ENCODE measurements around the gene NDC1.

The NDC1 gene

DNA sequence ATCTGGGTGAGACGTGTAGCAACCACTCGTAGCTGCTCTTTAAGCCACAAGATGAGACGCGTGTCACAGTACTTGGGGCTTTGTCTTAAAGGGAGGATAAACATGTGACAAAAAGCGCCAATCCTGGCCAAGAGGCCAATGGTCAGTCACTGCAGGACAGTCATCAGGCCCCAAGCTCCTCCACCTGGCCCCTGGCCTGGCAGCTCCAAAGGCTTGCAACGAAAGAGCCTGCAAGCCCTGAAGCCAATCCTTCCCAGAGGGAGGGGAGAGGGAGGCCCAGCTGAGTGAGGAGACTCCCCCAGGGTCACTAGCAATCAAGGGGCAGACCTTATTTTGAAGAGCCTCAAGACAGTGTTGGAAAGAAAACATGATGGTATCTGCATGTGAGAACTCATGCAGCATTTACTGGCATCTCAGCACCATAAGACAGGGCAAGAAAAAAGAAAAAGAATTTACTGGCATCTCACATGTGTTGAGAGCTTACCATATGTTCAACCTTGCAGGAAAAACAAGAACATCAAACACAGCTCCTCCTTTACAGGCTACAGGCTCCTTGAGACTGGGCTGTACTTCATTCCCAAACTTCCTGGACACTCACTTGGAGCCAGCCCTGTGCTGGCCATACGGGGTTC is 110.5 kb downstream of the NDC1 start:
- H3K36me3 ChIP-seq (ENCODE audit: control insufficient read depth, insufficient read depth, low read length), result no peaks in the 10 kb centered on the region
- peaks cover 2% of the 10 kb centered on the region; the same call in 1 of the 2 replicates for H3K4me1 ChIP-seq (ENCODE audit: control insufficient read depth, insufficient read depth, low read length)
- H3K4me3 ChIP-seq (ENCODE audit: low read length), result no peak overlapping the region
- H3K9me3 ChIP-seq (ENCODE audit: control insufficient read depth, insufficient read depth, low read length), result no peaks in the 10 kb centered on the region
- H3K27me3 ChIP-seq (ENCODE audit: control insufficient read depth, insufficient read depth, low read length), result no peaks in the 10 kb centered on the region
- no CpG with 5 or more reads among the region's 7 CpGs for WGBS (ENCODE audit: insufficient coverage, insufficient read length)
- H3K27ac ChIP-seq (ENCODE audit: low read length), result no peak overlapping the region
- DNase-seq (ENCODE audit: low read depth, low spot score), result no peak

DNA sequence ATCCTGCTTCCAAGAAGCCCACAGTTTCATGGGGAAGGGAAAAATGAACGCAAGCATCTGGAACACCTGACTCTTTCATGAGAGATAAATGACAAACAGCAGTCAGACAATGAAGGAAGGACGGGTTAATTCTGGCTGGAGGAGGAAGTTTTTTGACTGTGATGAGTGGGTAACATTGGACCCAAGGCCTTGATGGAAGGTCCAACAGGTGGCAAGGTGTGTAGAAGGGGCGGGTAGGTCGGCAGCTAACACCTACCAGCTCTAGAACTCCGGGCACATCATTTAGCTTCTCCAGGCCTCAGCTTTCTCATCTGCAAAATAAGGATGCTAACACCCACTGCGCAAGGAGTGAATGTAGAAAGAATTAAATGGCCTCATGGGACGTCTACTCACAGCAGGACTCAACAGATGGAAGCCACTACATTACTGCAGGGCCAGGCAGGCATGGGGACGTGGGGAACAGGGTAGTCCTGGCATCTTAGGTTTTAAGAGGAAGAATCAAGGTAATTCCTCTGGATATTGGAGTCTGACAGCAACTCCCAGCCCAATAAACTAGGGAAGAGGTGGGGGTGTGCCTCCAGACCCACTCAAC is 112.0 kb downstream of the NDC1 start:
- no peaks in the 10 kb centered on the region for H3K27me3 ChIP-seq (ENCODE audit: control insufficient read depth, insufficient read depth, low read length)
- H3K4me1 ChIP-seq (ENCODE audit: control insufficient read depth, insufficient read depth, low read length), result peaks cover 2% of the 10 kb centered on the region; the same call in 1 of the 2 replicates
- no CpG with 5 or more reads among the region's 8 CpGs for WGBS (ENCODE audit: insufficient coverage, insufficient read length)
- no peak overlapping the region for H3K27ac ChIP-seq (ENCODE audit: low read length)
- H3K4me3 ChIP-seq (ENCODE audit: low read length), result no peak overlapping the region
- H3K36me3 ChIP-seq (ENCODE audit: control insufficient read depth, insufficient read depth, low read length), result no peaks in the 10 kb centered on the region
- DNase-seq (ENCODE audit: low read depth, low spot score), result no peak
- no peaks in the 10 kb centered on the region for H3K9me3 ChIP-seq (ENCODE audit: control insufficient read depth, insufficient read depth, low read length)

- no peak for DNase-seq (ENCODE audit: low read depth, low spot score)
- Histone ChIP-seq H3K36me3 (ENCODE audit: control insufficient read depth, insufficient read depth, low read length) (no peaks in the 10 kb centered on the region), H3K9me3 (ENCODE audit: control insufficient read depth, insufficient read depth, low read length) (no peaks in the 10 kb centered on the region), H3K4me1 (ENCODE audit: control insufficient read depth, insufficient read depth, low read length) (peaks cover 2% of the 10 kb centered on the region; the same call in 1 of the 2 replicates), H3K27me3 (ENCODE audit: control insufficient read depth, insufficient read depth, low read length) (no peaks in the 10 kb centered on the region), H3K4me3 (ENCODE audit: low read length) (no peak overlapping the region), H3K27ac (ENCODE audit: low read length) (no peak overlapping the region)
- WGBS (ENCODE audit: insufficient coverage, insufficient read length), result no CpG with 5 or more reads among the region's 6 CpGs
These were observed 112.8 kb downstream of the NDC1 start for GRCh38 chr1:53725238-53725689.

GRCh38 chr1:53722025-53722424 is 116.1 kb downstream of the NDC1 start:
- H3K4me1 ChIP-seq (ENCODE audit: control insufficient read depth, insufficient read depth, low read length), result peaks cover 2% of the 10 kb centered on the region; the same call in 1 of the 2 replicates
- no peaks in the 10 kb centered on the region for H3K9me3 ChIP-seq (ENCODE audit: control insufficient read depth, insufficient read depth, low read length)
- H3K36me3 ChIP-seq (ENCODE audit: control insufficient read depth, insufficient read depth, low read length), result no peaks in the 10 kb centered on the region
- no CpG with 5 or more reads among the region's 1 CpG for WGBS (ENCODE audit: insufficient coverage, insufficient read length)
- no peaks in the 10 kb centered on the region for H3K27me3 ChIP-seq (ENCODE audit: control insufficient read depth, insufficient read depth, low read length)
- H3K27ac ChIP-seq (ENCODE audit: low read length), result no peak overlapping the region
- DNase-seq (ENCODE audit: low read depth, low spot score), result no peak
- H3K4me3 ChIP-seq (ENCODE audit: low read length), result no peak overlapping the region

DNA sequence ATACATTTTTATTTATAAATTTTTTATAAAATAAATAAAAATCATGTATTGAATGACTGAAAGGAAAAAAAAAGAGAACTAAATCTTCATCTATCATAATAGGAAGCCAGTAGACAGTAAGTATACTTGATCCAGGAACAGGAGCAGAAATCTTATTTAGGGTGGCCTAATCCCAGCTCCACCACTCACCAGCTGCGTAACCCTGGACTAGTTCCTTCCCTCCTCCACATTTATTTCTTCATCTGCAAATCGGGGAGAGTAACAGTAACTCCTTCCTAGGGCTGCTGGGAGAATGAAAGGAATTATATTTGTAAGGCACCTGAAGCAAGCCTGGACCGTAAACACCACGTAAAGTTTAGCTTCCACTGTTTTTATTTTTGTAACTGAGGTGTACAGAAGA is 117.0 kb downstream of the NDC1 start:
- no peak for DNase-seq (ENCODE audit: low read depth, low spot score)

DNA sequence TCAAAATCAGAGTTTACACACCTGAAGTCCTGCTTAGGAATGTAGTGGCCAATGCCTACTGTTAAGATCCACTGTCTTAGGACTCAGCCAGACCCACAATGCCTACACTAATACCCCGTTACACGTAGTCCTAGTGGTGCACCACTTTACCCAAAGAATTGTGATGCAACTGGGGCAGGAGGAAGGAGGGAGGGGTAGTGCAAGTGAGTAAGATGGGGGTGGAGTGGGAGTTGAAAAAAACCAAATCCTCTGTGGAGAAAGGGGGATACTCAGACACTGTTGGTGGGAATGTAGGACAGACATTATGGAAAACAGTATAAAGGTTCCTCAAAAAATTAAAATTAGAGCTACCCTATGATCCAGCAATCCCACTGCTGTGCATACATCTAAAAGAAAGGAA is 118.6 kb downstream of the NDC1 start:
- Histone ChIP-seq H3K36me3 (ENCODE audit: control insufficient read depth, insufficient read depth, low read length) (no peaks in the 10 kb centered on the region), H3K27ac (ENCODE audit: low read length) (no peak overlapping the region), H3K4me1 (ENCODE audit: control insufficient read depth, insufficient read depth, low read length) (peaks cover 2% of the 10 kb centered on the region; the same call in 1 of the 2 replicates), H3K27me3 (ENCODE audit: control insufficient read depth, insufficient read depth, low read length) (no peaks in the 10 kb centered on the region), H3K9me3 (ENCODE audit: control insufficient read depth, insufficient read depth, low read length) (no peaks in the 10 kb centered on the region), H3K4me3 (ENCODE audit: low read length) (no peak overlapping the region)
- DNase-seq (ENCODE audit: low read depth, low spot score), result no peak
- no CpG with 5 or more reads among the region's 2 CpGs for WGBS (ENCODE audit: insufficient coverage, insufficient read length)

More for the DNA sequence above, 117.0 kb downstream of the NDC1 start:
- H3K36me3 ChIP-seq (ENCODE audit: control insufficient read depth, insufficient read depth, low read length), result no peaks in the 10 kb centered on the region
- H3K27me3 ChIP-seq (ENCODE audit: control insufficient read depth, insufficient read depth, low read length), result no peaks in the 10 kb centered on the region
- H3K27ac ChIP-seq (ENCODE audit: low read length), result no peak overlapping the region
- no peaks in the 10 kb centered on the region for H3K9me3 ChIP-seq (ENCODE audit: control insufficient read depth, insufficient read depth, low read length)
- no CpG with 5 or more reads among the region's 4 CpGs for WGBS (ENCODE audit: insufficient coverage, insufficient read length)
- peaks cover 2% of the 10 kb centered on the region; the same call in 1 of the 2 replicates for H3K4me1 ChIP-seq (ENCODE audit: control insufficient read depth, insufficient read depth, low read length)
- no peak overlapping the region for H3K4me3 ChIP-seq (ENCODE audit: low read length)

DNA sequence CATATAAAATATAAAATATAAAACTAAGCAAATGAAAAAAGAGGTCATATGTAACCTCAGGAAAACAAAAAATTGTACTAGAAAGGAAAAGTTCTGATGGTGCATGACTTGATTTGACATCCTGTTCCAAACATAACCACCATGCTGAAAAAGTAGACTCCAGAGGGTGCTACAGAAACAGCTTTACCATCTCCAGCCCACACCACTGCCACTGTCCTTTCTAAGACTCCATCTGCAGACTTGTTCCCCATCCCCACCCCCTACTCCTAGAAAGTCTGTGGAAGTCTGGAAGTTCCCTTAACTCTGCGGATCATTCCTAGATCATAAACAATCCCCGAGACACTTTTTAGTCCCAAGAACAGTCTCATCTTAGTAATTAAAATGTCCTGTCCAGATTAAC is 119.7 kb downstream of the NDC1 start:
- H3K27ac ChIP-seq (ENCODE audit: low read length), result no peak overlapping the region
- no peaks in the 10 kb centered on the region for H3K27me3 ChIP-seq (ENCODE audit: control insufficient read depth, insufficient read depth, low read length)
- no peak overlapping the region for H3K4me3 ChIP-seq (ENCODE audit: low read length)
- H3K4me1 ChIP-seq (ENCODE audit: control insufficient read depth, insufficient read depth, low read length), result peaks cover 2% of the 10 kb centered on the region; the same call in 1 of the 2 replicates
- H3K36me3 ChIP-seq (ENCODE audit: control insufficient read depth, insufficient read depth, low read length), result no peaks in the 10 kb centered on the region
- H3K9me3 ChIP-seq (ENCODE audit: control insufficient read depth, insufficient read depth, low read length), result no peaks in the 10 kb centered on the region
- WGBS (ENCODE audit: insufficient coverage, insufficient read length), result no CpG with 5 or more reads among the region's 2 CpGs
- DNase-seq (ENCODE audit: low read depth, low spot score), result no peak

DNA sequence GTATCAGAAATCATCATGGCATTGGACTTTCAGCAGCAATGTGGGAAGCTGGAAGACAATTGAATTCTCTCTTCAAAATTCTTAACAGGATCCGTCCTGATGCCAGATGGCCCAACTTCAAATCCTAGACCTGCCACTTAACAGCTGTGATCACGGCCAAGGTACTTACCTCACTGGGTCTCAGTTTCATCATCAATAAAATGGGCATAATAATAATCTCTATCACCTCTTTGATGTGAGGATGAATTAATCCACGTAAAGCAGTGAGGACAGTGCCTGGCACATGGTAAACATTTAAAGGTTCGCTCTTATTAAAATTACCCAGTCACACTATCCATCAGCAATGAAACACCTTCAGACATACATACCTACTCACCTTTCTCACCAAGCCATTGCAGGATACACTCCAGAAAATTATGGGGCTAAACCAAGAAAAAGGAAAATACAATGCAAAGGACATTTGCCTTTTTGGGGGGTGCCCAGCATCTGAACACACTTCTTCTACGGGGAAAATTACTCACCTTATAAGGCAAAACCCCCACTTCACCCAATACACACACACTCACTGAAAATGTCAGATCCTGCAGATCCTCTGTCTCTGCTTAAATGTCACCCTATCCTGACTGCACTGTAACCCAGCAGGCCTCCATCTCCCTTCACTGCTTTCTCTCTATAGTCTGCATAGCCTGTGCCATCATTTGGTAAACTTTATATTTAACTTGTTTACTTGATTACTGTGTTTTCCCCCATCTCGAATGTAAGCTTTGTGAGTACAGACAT is 120.9 kb downstream of the NDC1 start:
- no peak overlapping the region for H3K4me3 ChIP-seq (ENCODE audit: low read length)
- no peaks in the 10 kb centered on the region for H3K27me3 ChIP-seq (ENCODE audit: control insufficient read depth, insufficient read depth, low read length)
- WGBS (ENCODE audit: insufficient coverage, insufficient read length), result no CpG with 5 or more reads among the region's 6 CpGs
- no peaks in the 10 kb centered on the region for H3K9me3 ChIP-seq (ENCODE audit: control insufficient read depth, insufficient read depth, low read length)
- H3K4me1 ChIP-seq (ENCODE audit: control insufficient read depth, insufficient read depth, low read length), result peaks cover 2% of the 10 kb centered on the region; the same call in 1 of the 2 replicates
- H3K36me3 ChIP-seq (ENCODE audit: control insufficient read depth, insufficient read depth, low read length), result no peaks in the 10 kb centered on the region
- DNase-seq (ENCODE audit: low read depth, low spot score), result no peak
- H3K27ac ChIP-seq (ENCODE audit: low read length), result no peak overlapping the region

GRCh38 chr1:53716150-53716549 is 121.9 kb downstream of the NDC1 start:
- H3K36me3 ChIP-seq (ENCODE audit: control insufficient read depth, insufficient read depth, low read length), result no peaks in the 10 kb centered on the region
- H3K27ac ChIP-seq (ENCODE audit: low read length), result no peak overlapping the region
- H3K4me1 ChIP-seq (ENCODE audit: control insufficient read depth, insufficient read depth, low read length), result peaks cover 2% of the 10 kb centered on the region; the same call in 1 of the 2 replicates
- H3K4me3 ChIP-seq (ENCODE audit: low read length), result no peak overlapping the region
- no peak for DNase-seq (ENCODE audit: low read depth, low spot score)
- no peaks in the 10 kb centered on the region for H3K9me3 ChIP-seq (ENCODE audit: control insufficient read depth, insufficient read depth, low read length)
- no CpG with 5 or more reads among the region's 5 CpGs for WGBS (ENCODE audit: insufficient coverage, insufficient read length)
- no peaks in the 10 kb centered on the region for H3K27me3 ChIP-seq (ENCODE audit: control insufficient read depth, insufficient read depth, low read length)

- Histone ChIP-seq H3K4me1 (ENCODE audit: control insufficient read depth, insufficient read depth, low read length) (peaks cover 2% of the 10 kb centered on the region; the same call in 1 of the 2 replicates), H3K27me3 (ENCODE audit: control insufficient read depth, insufficient read depth, low read length) (no peaks in the 10 kb centered on the region), H3K27ac (ENCODE audit: low read length) (no peak overlapping the region), H3K36me3 (ENCODE audit: control insufficient read depth, insufficient read depth, low read length) (no peaks in the 10 kb centered on the region), H3K4me3 (ENCODE audit: low read length) (no peak overlapping the region), H3K9me3 (ENCODE audit: control insufficient read depth, insufficient read depth, low read length) (no peaks in the 10 kb centered on the region)
- DNase-seq (ENCODE audit: low read depth, low spot score), result no peak
- no CpG with 5 or more reads among the region's 11 CpGs for WGBS (ENCODE audit: insufficient coverage, insufficient read length)
These were observed 122.6 kb downstream of the NDC1 start for GRCh38 chr1:53715478-53715877.

Data from iPS DF 6.9 (cell line).